ELR (cell line): ENCODE results near the gene KNTC1.
A peak's percentile ranks its signal among the peaks of the same experiment; 100 is the strongest.
"Not testable (repeated sequence)": the region's sequence is repeated elsewhere in the genome, so short reads cannot be mapped to it uniquely, and the experiment has no call there.

Experiments used
- DNase-seq: peaks from one replicate; pipeline ENCODE4 v3.0.0-alpha.2; 2015; ENCODE audit warnings: low read depth

KNTC1 gene, protein sequence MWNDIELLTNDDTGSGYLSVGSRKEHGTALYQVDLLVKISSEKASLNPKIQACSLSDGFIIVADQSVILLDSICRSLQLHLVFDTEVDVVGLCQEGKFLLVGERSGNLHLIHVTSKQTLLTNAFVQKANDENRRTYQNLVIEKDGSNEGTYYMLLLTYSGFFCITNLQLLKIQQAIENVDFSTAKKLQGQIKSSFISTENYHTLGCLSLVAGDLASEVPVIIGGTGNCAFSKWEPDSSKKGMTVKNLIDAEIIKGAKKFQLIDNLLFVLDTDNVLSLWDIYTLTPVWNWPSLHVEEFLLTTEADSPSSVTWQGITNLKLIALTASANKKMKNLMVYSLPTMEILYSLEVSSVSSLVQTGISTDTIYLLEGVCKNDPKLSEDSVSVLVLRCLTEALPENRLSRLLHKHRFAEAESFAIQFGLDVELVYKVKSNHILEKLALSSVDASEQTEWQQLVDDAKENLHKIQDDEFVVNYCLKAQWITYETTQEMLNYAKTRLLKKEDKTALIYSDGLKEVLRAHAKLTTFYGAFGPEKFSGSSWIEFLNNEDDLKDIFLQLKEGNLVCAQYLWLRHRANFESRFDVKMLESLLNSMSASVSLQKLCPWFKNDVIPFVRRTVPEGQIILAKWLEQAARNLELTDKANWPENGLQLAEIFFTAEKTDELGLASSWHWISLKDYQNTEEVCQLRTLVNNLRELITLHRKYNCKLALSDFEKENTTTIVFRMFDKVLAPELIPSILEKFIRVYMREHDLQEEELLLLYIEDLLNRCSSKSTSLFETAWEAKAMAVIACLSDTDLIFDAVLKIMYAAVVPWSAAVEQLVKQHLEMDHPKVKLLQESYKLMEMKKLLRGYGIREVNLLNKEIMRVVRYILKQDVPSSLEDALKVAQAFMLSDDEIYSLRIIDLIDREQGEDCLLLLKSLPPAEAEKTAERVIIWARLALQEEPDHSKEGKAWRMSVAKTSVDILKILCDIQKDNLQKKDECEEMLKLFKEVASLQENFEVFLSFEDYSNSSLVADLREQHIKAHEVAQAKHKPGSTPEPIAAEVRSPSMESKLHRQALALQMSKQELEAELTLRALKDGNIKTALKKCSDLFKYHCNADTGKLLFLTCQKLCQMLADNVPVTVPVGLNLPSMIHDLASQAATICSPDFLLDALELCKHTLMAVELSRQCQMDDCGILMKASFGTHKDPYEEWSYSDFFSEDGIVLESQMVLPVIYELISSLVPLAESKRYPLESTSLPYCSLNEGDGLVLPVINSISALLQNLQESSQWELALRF (N-terminal part only)

DNA sequence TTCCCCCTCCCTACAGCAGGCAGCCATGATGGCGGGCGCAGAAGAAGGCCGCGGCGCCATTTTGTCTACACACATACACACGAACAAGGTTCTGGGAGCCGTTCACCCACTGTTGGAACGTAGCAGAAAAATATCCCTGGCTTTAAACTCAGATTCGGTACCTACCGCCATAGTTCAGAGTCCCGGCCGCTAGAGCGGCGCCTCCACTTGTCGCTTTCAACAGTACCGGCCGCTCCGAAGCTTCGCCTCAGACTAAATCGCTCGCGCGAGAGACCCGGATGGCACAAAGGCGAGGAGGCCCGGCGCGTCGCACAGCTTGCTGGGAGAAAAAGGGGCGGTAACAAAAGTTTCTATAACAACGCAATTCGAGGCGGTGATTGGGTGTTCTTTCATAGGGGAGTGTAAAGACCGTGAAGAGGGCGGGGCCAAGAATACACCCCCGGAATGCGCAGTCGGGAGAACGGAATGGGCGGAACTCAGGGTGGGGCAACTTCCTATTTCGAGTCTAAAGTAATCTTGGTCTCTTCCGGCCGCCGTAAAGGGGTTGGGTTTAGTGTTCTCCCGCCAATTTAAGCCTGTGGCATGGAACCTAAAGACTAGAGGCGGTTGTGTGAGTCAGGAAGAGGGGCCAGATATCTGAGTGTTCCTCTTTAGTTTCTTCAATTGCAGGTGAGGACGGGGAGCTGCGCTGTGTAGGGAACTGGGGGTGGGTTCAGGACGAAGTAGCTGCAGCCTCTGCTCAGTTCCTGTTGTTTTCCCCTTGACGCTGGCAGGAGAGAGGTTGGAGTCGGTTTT is at the start of gene KNTC1, which contains the start of gene RSRC2:
Gene KNTC1 (plus strand): TSS at position 567 of the 795 bp plus-strand sequence. CDS start 2,815 bp downstream, outside the sequence.
Gene RSRC2 (minus strand): TSS at position 254 of the 795 bp plus-strand sequence. CDS start 83 bp downstream, at position 171.
- peak; percentile 100 for DNase-seq

DNA sequence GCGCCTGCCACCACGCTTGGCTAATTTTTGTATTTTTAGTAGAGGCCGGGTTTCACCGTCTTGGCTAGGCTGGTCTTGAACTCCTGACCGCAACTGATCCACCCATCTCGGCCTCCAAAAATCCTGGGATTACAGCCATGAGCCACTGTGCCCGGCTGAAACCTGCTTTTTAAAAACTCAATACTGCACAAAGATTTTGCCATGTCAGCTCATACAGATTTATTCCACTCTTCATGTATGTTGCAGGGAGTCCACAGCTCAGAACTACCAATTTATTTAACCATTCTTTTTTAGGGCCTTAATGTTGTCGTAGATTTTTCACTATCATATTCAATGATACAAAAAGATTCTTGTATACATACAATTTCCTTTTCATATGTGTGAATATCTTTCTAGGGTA is 46.3 kb upstream of the KNTC1 start:
- DNase-seq = no peak

DNA sequence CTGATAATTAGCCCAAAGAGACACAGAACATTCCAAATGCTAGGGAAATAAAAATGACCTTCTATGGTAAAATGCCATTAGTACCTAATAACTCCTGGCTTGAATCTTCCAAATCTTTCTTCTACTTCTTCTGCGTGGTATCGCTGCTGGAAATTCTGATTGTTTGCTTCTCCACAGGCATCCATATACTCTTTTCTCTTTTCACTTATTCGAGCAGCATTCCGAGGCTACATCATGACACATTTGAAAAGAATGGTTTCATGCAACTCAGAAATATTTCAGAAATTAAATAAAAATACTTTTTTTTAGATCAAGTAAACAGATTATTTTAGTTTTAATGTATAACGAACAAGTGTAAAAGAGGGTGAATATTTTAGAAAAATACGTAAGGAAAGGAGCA is 45.2 kb upstream of the KNTC1 start:
- DNase-seq = no peak

DNA sequence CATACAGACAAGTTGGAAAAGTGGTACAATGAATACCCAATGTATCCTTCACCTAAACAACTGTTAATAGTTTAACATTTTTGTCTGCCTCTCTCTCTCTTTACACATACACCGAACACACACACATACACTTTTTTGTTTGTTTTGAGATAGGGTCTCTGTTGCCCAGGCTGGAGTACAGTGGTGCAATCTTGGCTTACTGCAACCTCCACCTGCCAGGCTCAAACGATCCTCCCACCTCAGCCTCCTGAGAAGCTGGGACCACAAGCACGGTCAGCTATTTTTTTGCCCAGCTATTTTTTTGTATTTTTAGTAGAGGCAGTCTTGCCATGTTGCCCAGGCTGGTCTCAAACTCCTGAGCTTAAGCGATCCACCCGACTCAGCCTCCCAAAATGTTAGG is 43.1 kb upstream of the KNTC1 start:
- no peak for DNase-seq

DNA sequence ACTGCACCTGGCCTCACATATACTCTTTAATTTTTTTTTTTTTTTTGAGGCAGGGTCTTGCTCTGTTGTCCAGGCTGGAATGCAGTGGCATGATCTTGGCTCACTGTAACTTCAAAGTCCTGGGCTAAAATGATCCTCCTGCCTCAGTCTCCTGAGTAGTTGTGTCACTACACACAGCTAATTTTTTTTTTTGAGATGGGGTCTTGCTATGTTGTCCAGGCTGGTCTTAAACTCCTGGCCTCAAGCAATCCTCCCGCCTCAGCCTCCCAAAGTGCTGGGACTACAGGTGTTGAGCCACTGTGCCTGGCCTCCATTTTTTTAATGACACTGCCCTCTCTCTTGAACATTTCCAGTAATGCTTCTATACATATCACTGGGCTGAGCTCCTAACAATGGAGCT is 42.7 kb upstream of the KNTC1 start:
- not testable (repeated sequence) for DNase-seq

DNA sequence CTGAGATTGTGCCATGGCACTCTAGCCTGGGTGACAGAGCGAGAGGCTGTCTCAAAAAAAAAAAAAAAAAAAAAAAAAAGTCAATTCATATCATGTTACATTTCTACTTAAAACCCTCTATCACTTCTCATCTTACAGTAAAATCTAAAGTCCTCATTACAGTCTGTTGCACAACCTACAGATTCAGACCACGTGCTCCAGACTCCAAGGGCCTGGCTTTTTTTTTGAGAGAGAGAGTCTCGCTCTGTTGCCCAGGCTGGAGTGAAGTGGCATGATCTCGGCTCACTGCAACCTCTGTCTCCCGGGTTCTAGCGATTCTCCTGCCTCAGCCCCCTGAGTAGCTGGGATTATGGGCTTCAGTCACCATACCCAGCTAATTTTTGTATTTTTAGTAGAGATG is 40.7 kb upstream of the KNTC1 start:
- DNase-seq = not testable (repeated sequence)

DNA sequence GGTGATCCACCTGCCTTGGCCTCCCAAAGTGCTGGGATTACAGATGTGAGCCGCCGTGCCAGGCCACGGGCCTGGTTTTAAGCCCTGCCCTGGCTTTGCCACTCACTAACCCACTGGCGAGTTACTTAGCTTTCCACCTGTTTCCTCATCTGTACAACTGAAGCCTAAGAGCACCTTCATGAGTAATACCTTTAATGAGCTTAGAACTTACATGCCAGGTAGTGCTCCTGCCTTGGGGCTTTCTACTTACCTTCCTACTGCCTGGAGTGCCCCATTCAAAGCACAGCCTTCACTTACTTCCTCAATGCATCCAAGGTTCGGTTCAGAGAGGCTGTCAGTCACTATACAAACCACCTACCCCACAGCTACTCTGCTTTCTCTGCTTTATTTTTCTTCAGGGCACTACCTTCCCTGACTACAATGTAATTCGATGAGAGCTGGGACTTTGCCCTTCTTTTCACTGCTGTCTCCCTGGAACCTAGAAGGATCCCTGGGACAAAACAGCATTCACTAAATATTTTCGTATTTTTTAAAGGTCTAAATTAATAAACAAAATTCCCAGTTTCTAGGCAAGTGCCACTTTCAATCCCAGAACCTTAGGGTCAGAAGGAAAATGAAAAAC is 40.1 kb upstream of the KNTC1 start:
- DNase-seq = no peak

DNA sequence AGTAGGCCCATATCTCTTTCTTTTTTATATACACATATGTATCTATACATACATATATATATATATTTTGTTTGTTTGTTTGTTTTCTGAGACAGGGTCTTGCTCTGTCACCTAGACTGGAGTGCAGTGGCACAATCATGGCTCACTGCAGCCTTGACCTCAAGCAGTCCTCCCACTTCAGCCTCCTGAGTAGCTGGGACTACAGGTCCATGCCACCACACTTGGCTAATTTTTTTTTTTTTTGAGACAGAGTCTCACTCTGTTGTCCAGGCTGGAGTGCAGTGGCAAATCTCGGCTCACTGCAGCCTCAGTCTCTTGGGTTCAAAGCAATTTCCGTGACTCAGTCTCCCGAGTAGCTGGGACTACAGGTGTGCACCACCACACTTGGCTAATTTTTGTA is 39.2 kb upstream of the KNTC1 start:
- DNase-seq = not testable (repeated sequence)

DNA sequence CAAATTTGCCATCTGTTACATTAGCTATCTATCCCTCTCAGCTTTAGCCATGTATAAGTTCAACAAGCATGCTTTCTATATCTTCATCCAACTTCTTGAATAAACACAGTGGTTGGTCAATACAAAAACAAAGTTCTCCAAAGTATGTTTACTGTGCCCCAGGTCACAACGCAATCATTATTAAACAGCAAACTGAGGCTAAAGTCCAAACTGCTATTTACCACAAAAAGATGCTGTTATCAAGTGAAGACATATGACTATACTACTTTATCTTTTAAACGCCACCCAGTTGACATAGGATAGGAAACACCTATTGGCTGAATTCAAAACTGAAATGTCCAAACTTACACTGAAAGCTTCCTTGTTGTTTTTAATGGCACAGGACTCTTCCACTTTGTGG is 38.0 kb upstream of the KNTC1 start:
- no peak for DNase-seq

DNA sequence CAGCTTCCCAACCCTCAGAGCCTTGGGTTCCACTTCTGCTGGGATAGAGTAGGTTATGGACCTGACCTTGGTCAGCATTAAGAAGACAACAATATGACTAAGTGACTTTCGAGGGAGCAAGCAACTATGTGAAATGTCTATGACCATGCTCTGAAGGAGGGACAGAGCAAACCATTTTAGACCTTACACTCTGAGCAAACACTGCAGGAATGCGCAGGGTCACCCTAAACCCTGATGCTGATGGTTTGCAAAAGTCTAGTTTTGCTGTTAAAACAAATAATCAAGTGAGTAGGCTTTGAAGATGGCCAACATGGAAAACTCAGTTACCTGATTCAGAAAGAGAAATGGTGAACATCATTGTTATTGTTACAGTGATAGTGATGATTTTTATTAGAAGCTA is 35.1 kb upstream of the KNTC1 start:
- DNase-seq = no peak

DNA sequence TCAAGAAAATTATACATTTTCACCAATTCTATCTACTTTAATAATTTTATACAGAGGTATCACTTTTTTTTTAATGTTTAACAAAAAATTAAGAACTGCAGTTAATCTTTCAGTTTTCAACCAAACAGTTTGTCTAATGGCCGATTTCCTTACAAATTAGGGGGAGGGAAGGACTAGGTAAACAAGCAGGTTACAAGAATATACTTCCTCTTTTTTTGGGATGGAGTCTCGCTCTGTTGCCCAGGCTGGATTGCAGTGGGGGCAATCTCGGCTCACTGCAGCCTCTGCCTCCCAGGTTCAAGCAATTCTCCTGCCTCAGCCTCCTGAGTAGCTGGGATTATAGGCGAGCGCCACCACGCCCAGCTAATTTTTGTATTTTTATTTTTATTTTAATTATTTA is 33.8 kb upstream of the KNTC1 start:
- DNase-seq = not testable (repeated sequence)

DNA sequence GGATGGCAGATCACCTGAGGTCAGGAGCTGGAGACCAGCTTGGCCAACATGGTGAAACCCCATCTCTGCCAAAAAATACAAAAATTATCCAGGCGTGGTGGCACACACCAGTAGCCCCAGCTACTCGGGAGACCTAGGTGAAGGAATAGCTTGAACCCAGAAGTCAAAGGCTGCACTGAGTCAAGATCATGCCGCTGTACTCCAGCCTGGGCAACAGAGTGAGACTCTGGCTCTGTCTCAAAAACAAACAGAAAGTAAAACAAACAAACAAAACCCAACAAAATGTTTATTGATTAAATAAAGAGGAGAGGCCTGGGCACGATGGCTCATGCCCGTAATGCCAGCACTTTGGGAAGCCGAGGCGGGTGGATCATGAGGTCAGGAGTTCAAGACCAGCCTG is 31.8 kb upstream of the KNTC1 start:
- no peak for DNase-seq

DNA sequence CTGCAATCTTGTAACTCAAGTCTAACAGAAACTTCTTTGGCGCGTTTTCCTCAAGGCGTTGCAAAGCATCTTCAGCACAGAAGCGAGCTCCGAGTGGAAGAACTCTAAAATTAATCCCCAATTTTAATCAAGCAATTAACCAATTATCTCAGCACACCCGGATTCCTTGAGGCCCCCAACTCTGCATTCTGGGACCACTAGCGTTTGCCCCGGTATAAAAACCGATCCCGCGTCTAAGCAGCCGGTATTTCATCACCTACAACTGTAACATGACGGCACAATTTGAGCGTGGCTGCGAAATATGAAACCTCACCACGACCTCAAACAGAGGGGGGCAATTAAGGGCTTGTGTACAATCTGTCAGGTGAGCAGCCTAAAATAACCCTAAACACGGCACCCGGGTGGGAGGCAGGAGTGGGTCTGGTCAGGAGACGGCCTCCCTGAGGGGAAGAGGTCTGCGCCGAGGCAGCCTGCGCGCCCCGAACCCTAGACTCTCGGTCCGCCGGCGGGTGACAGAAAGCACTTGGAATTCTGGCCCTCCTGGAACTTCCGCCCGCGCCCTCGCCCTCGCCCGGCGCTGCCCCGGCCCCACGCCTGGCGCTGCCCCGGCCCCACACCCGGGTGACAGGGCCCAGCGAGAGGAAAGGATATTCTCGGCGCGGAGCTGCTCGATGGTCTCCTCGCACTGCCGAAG is 26.9 kb upstream of the KNTC1 start:
- DNase-seq = peak; percentile 73

DNA sequence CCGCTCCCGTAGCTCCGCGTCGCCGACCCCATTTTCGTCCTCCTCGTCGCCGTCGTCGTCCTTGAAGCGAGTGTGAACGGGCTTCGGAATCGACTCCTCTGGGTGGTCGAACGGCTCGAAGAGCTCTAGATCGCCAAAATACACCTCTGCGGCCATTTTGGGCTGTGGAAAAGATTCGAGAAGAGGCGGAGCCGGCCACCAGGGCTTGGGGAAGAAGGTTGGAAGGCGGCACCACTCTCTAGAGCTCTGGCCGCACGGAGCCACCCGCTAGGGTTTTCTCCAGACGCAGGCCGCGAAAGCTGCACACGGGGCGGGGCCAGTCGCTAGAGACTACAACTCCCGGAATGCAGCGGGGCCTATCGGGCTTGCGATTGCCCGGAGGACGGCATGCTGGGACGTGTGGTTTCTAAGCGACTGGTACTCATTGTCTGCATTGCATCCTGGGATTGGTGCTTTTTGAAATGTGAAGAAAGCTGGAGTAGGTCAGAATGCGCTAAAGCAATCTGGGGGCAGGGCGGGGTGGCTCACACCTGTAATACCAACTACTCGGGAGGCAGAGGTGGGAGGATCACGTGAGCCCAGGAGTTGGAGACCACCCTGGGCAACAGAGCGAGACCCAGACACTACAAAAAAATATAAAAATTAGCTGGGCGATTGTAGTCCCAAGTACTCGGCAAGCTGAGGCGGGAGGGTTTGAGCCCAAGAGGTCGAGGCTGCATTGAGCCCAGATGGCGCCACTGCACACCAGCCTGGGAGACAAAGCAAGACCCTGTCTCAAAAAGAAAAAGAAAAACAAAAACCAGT is 26.2 kb upstream of the KNTC1 start, which contains the start of gene ZCCHC8:
Gene ZCCHC8 (minus strand): TSS at position 248 of the 804 bp plus-strand sequence. CDS start 92 bp downstream, at position 156.
- peak; percentile 99 for DNase-seq

DNA sequence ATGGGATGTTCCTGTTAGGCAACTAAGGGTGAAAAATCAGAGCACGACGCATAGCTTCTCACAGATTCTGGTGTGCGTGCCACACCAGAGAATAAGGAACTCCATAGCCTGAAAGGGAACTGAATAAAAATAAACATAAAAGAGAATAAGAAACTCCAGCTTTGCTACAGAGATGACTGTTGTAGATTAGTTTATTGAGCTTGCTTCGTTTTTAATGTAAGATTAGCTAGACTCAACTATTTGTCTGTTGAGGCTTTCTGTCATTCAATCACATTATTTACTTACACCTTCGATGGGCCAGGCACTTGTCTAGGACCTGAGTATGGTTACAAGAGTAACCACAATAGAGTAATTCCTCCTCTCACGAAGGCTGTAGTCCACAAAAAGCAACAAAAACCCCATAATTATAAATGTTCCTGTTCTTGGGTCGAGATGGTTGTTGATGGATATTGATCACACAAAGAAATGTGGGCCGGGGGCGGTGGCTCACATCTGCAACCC is 25.5 kb upstream of the KNTC1 start:
- no peak for DNase-seq

DNA sequence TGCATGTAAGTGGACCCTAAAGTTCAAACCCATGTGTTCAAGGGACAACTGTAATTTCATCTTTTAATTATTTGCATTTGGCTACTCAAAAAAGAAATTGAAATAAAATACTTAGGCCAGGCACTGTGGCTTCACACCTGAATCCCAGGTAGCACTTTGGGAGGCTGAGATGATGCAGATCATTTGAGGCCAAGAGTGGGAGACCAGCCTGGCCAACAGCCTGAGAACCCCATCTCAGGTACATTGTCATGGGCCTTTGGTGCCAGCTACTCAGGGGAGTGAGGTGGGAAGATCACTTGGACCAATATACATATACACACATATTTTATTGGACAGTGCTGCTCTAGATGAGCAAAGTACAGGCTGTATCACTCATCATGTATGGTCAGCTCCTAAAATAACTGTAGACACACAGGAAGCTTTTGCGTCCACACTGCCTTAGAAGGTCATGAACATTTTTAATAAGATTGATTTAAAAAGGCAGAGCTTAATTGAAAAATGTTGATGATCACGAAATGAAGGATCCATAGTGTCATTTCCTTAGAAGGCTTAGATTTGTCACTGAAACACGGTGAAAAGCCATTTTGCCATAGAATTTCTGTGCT is 23.8 kb upstream of the KNTC1 start:
- DNase-seq = no peak

DNA sequence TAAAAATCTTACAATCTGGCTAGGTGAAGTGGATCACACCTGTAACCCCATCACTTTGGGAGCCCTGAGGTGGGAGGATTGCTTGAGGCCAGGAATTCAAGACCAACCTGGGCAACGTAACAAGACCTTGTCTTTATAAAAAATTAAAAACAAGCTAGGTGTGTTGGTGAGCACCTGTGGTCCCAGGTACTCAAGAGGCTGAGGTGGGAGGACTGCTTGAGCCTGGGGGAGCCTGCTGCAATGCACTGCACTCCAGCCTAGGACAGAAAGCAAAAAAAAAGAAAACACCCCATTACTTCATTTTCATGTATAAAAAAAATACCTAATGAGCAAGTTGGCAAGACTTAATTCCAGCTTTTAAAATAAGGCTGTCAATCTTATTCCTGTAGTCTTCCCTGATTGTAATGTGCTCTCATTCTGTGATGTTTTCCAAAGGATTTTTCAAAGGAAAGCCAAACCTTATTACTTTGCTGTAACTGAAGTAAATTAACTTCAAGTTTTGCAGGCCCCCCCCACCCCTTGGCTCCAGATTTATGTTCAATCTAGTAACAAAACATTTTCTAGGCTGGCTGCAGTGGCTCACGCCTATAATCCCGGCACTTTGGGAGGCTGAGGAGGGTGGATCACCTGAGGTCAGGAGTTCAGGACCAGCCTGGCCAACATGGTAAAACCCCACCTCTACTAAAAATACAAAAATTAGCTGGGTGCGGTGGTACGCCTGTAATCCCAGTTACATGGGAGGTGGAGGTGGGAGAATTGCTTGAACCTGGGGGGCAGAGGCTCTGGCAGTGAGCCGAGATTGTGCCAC is 23.1 kb upstream of the KNTC1 start:
- DNase-seq = no peak
